HCT116 (cell line): ENCODE data around the gene JPH3. TPM values are rescaled to one million over a fixed set of nuclear protein-coding genes. Genes with fewer than 3 reads are reported as not detected.

ENCODE experiments used
- ATAC-seq: fragments of 200-7000 bp; cut with Tn5 transposase; 2 replicates; pipeline ENCODE4 v1.9.1; 2020; ENCODE audit warnings: mild to moderate bottlenecking, moderate library complexity
- BruUV-seq: library from RNA; stranded (reverse); fragments of 400-500 nt; replicated peaks from 2 replicates; lab custom pipeline; 2021; lab: Mats Ljungman, UMichigan
- CTCF ChIA-PET: fragments of 300-600 bp; sonication (Branson Sonifier 250); formaldehyde crosslinking; loops from one replicate; lab custom pipeline; 2021; ENCODE audit warnings: antibody characterized with exemption; lab: Charles Lee
- POLR2A ChIA-PET: fragments of 300-600, 350-600 bp; sonication (Branson Sonifier 250); formaldehyde crosslinking; loops from one replicate; lab custom pipeline; 2021; ENCODE audit warnings: antibody characterized with exemption; lab: Charles Lee
- RAD21 ChIA-PET, 2 experiments: fragments of 300-600 bp; sonication (Branson Sonifier 250); formaldehyde crosslinking; loops; one replicate each; lab custom pipeline; 2023; ENCODE audit warnings: low total read pairs in 2 of 2; ENCODE audit not compliant: uncharacterized antibody in 2 of 2, unreplicated experiment in 2 of 2, low non-redundant PET in 1 of 2; lab: Charles Lee
- DNase-seq: peaks from one replicate; pipeline ENCODE4 v3.0.0-alpha.2; 2010; ENCODE audit warnings: low read depth, low spot score
- H2AFZ ChIP-seq: fragments of 200-600 bp; shearing (Covaris generic), sonication (generic); 2 replicates; pipeline ENCODE4 v1.6.1; 2017; ENCODE audit warnings: low read depth, mixed run types, mixed read lengths, antibody characterized with exemption, low read length; ENCODE audit not compliant: poor library complexity, severe bottlenecking
- H3K27ac ChIP-seq: 2 replicates; pipeline ENCODE4 v1.5.1; 2012; ENCODE audit warnings: low read depth, low read length
- H3K27me3 ChIP-seq: fragments of 200-600 bp; sonication (generic); 2 replicates; pipeline ENCODE4 v1.6.1; 2016; ENCODE audit warnings: mixed run types, low read length, mixed read lengths; ENCODE audit not compliant: insufficient read depth
- H3K36me3 ChIP-seq, 2 experiments: fragments of 200-500 bp in 1 of 2; fragments of 200-600 bp in 1 of 2; sonication (Bioruptor generic) in 1 of 2; sonication (generic) in 1 of 2; 2 replicates each; pipeline versions ENCODE4 v1.5.1 to v1.6.1; 2014 to 2016; ENCODE audit warnings: low read length in 2 of 2, inconsistent platforms in 1 of 2, mixed read lengths in 1 of 2, mixed run types in 1 of 2; ENCODE audit not compliant: insufficient read depth in 2 of 2, control insufficient read depth in 1 of 2
- H3K4me1 ChIP-seq, 2 experiments: fragments of 200-600 bp in 1 of 2; sonication (generic) in 1 of 2; 2 replicates each; pipeline versions ENCODE4 v1.5.1 to v1.6.1; 2012 to 2017; ENCODE audit warnings: low read length in 2 of 2, inconsistent platforms in 1 of 2, mild to moderate bottlenecking in 1 of 2, mixed read lengths in 1 of 2, mixed run types in 1 of 2, moderate library complexity in 1 of 2; ENCODE audit not compliant: insufficient read depth in 2 of 2, control insufficient read depth in 1 of 2
- H3K4me2 ChIP-seq: fragments of 200-600 bp; sonication (generic); 2 replicates; pipeline ENCODE4 v1.6.1; 2017; ENCODE audit warnings: mixed run types, low read length, mixed read lengths
- H3K4me3 ChIP-seq, 2 experiments: fragments of 200-600 bp in 1 of 2; sonication (generic) in 1 of 2; replicated peaks in 1 of 2; 2 replicates each; pipeline ENCODE4 v1.5.1; 2011 to 2016; ENCODE audit warnings: low read length in 2 of 2, control low read depth in 1 of 2, low read depth in 1 of 2, mild to moderate bottlenecking in 1 of 2, mixed read lengths in 1 of 2, mixed run types in 1 of 2
- H3K79me2 ChIP-seq: fragments of 200-600 bp; sonication (generic); 2 replicates; pipeline ENCODE4 v1.6.1; 2017; ENCODE audit warnings: mild to moderate bottlenecking, mixed run types, low read length, moderate library complexity, mixed read lengths; ENCODE audit not compliant: insufficient read depth
- H3K9ac ChIP-seq: fragments of 200-600 bp; sonication (generic); 2 replicates; pipeline ENCODE4 v1.6.1; 2016; ENCODE audit warnings: low read length, mixed read lengths
- H3K9me2 ChIP-seq: fragments of 200-600 bp; sonication (generic), shearing (Covaris generic); 2 replicates; pipeline ENCODE4 v1.6.1; 2017; ENCODE audit warnings: mixed run types, mild to moderate bottlenecking, moderate library complexity; ENCODE audit not compliant: insufficient read depth
- H3K9me3 ChIP-seq, 2 experiments: fragments of 200-500 bp in 1 of 2; fragments of 200-600 bp in 1 of 2; sonication (Bioruptor generic) in 1 of 2; sonication (generic) in 1 of 2; 2 replicates each; pipeline ENCODE4 v1.6.1; 2014 to 2017; ENCODE audit warnings: low read length in 2 of 2, mixed read lengths in 2 of 2, inconsistent platforms in 1 of 2, low read depth in 1 of 2, mild to moderate bottlenecking in 1 of 2, mixed run types in 1 of 2, moderate library complexity in 1 of 2; ENCODE audit not compliant: control insufficient read depth in 1 of 2, insufficient read depth in 1 of 2
- H4K20me1 ChIP-seq: fragments of 200-600 bp; sonication (generic), shearing (Covaris generic); 2 replicates; pipeline ENCODE4 v1.6.1; 2017; ENCODE audit warnings: mixed run types, mild to moderate bottlenecking, moderate library complexity; ENCODE audit not compliant: insufficient read depth
- RAD21 ChIP-seq: IDR thresholded peaks from 2 replicates; pipeline ENCODE4 v1.6.1; 2012; ENCODE audit warnings: low read depth, mild to moderate bottlenecking
- ZNF274 ChIP-seq: fragments of 200-500 bp; sonication (Bioruptor generic); IDR thresholded peaks from 2 replicates; pipeline ENCODE4 v1.6.1; 2014; ENCODE audit warnings: mild to moderate bottlenecking, low read depth, low read length, inconsistent platforms
- intact Hi-C: fragments of 100-400 bp; cut with micrococcal nuclease; formaldehyde crosslinking; loops from 2 replicates; pipeline ENCODE4 v1.10.0; 2022
- total RNA-seq: library from RNA; stranded (reverse); gene quantifications from one replicate; pipeline ENCODE4 v1.2.1, GENCODE V29; 2021; ENCODE audit not compliant: unreplicated experiment

JPH3 gene
- total RNA-seq, 1 experiment from 2014 or later = 0.10 TPM

DNA sequence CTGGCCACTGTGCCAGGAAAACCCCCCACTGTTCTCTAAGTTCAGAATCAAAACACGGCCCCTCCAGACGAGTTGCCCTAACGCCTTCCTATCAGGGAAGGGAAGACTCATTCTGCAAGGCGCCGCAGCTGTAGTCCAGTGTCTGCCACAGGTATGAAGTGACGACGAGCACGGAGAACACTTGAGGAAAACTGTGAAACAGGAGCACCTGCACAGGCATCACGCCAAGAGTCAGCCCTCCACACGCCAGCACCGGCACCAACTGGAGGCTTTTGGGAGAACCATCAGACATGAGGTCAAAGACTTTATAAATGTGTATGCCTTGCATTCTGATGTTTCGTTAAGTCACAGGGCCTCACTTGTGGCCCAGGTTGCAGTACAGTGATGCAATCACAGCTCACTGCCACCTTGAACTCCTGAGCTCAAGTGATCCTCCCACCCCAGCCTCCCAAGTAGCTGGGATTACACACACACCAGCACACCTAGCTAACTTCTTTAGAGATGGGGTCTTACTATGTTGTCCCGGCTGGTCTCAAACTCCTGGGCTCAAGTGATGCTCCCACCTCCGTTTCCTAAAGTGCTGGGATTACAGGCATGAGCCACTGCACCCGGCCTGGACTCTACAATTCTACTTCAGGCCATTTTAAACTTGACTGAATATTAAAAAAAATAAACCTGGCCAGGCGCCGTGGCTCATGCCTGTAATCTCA lies 140.6 kb downstream of the JPH3 start:
- Histone ChIP-seq H2AFZ (no peak overlapping the region), H3K9me2 (no peaks in the 10 kb centered on the region), H4K20me1 (peaks cover 11% of the 10 kb centered on the region; the same call in 1 of the 2 replicates), H3K9me3 (no peaks in the 10 kb centered on the region), H3K79me2 (peaks cover 87% of the 10 kb centered on the region), H3K4me3 (no peak overlapping the region), H3K27ac (no peak overlapping the region), H3K27me3 (no peaks in the 10 kb centered on the region), H3K4me2 (no peak overlapping the region), H3K4me1 (0 out of 4 replicates have a peak, but pooled peaks cover 0 to 2% of the 10 kb centered on the region in 2 experiments), H3K9ac (no peak overlapping the region), H3K36me3 (peaks cover 29 to 41% of the 10 kb centered on the region in 2 experiments)
- POLR2A ChIA-PET = no interaction called here
- BruUV-seq = no TSS peak
- TF ChIP-seq ZNF274 = no peak
- intact Hi-C loops = no loop called here
- CTCF ChIA-PET = no interaction called here
- ATAC-seq (no peak), DNase-seq (no peak)
- RAD21 ChIA-PET = no interaction called here

DNA sequence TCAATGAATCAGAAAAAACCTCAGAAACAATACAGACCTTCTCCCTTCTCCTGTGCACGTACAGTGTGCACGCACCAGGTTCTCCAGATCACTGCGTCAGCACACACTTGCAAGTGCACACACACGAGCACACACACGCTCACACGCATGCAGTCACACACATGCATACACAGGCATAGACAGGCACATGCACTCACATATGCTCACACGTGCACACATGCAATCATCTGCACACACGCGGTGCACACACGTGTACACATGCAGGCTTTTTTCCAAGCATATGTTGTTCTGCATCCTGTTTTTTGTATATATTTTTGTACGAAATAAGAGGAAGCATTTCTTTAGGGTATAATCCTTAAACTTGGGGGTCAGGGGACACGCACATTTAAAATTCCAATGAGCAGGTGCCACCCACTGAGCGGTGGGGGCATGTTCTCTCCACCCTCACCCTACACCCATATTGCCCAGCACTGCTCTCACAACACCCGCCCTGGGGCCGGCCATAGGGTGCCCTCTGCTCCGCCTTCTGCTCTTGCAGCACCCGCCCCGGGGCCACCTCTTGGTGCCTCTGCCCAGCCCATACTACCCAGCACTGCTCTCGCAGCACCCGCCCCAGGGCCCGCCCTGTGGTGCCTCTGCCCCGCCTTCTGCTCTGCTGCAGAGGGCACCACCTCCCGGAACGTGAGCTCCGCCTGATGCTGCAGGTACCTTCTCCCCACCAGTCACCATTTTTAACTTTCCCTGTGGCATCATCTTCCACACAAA lies 142.6 kb downstream of the JPH3 start:
- no peak for DNase-seq
- Histone ChIP-seq H3K36me3 (peaks cover 41 to 54% of the 10 kb centered on the region in 2 experiments), H3K4me3 (no peak overlapping the region), H3K9ac (no peak overlapping the region), H4K20me1 (peaks cover 15% of the 10 kb centered on the region; the same call in 1 of the 2 replicates), H3K9me3 (no peaks in the 10 kb centered on the region), H3K27me3 (no peaks in the 10 kb centered on the region), H3K9me2 (no peaks in the 10 kb centered on the region), H3K27ac (no peak overlapping the region), H3K4me1 (0 out of 4 replicates have a peak, but pooled peaks cover 0 to 2% of the 10 kb centered on the region in 2 experiments), H3K4me2 (no peak overlapping the region), H2AFZ (no peak overlapping the region), H3K79me2 (peaks cover 94% of the 10 kb centered on the region)
- ATAC-seq = peak; percentile 99
- POLR2A ChIA-PET = no interaction called here
- RAD21 ChIA-PET = no interaction called here
- intact Hi-C loops = no loop called here
- CTCF ChIA-PET = interaction anchor here (1.5 kb wide), 1 partner anchor 25 kb away, joined by 3 read pairs; no protein-coding TSS in a partner anchor
- TF ChIP-seq RAD21 = no peak
- no TSS peak for BruUV-seq
